Spleen (tissue), 11 donors: ENCODE data around the gene FAM83C. TPM values are rescaled to one million over a fixed set of nuclear protein-coding genes. Genes with fewer than 3 reads are reported as not detected.

Experiments
- DNase-seq: peaks from one replicate; pipeline ENCODE4 v3.0.0-alpha.2; 2020
- H3K27ac ChIP-seq, 8 donors: fragments of 200-600 bp; sonication (generic) in 7 of 8; 1 replicate in 4 of 8; 2 replicates in 4 of 8; pipeline versions ENCODE4 v1.5.0 to v1.8.0; 2016 to 2021; ENCODE audit warnings: inconsistent platforms in 4 of 8, mild to moderate bottlenecking in 4 of 8, moderate library complexity in 1 of 8
- H3K27me3 ChIP-seq, 7 donors: fragments of 200-600 bp; sonication (generic) in 6 of 7; replicated peaks in 1 of 7; 1 replicate in 4 of 7; 2 replicates in 3 of 7; pipeline versions ENCODE4 v1.5.0 to v1.8.0; 2016 to 2021; ENCODE audit warnings: inconsistent platforms in 3 of 7, mild to moderate bottlenecking in 1 of 7
- H3K36me3 ChIP-seq, 6 donors: fragments of 200-600 bp; sonication (generic) in 5 of 6; 1 replicate in 4 of 6; 2 replicates in 2 of 6; pipeline versions ENCODE4 v1.5.0 to v1.8.0; 2016 to 2021; ENCODE audit warnings: inconsistent platforms in 2 of 6
- H3K4me1 ChIP-seq, 6 donors: fragments of 200-600 bp; sonication (generic) in 5 of 6; 1 replicate in 3 of 6; 2 replicates in 3 of 6; pipeline versions ENCODE4 v1.5.0 to v1.8.0; 2016 to 2021; ENCODE audit warnings: inconsistent platforms in 3 of 6
- H3K4me3 ChIP-seq, 8 donors: fragments of 200-600 bp; sonication (generic) in 7 of 8; 1 replicate in 4 of 8; 2 replicates in 4 of 8; pipeline versions ENCODE4 v1.5.0 to v1.8.0; 2016 to 2021; ENCODE audit warnings: inconsistent platforms in 4 of 8, mild to moderate bottlenecking in 4 of 8, moderate library complexity in 2 of 8
- H3K9me3 ChIP-seq, 8 donors: fragments of 200-600 bp; sonication (generic) in 7 of 8; 1 replicate in 4 of 8; 2 replicates in 4 of 8; pipeline versions ENCODE4 v1.5.0 to v1.8.0; 2016 to 2021; ENCODE audit warnings: inconsistent platforms in 4 of 8
- POLR2A ChIP-seq, 3 donors: fragments of 450-650 bp; IDR thresholded peaks; one replicate each; pipeline ENCODE4 v1.5.1; 2017; ENCODE audit warnings: antibody characterized with exemption in 3 of 3, mild to moderate bottlenecking in 1 of 3
- POLR2AphosphoS5 ChIP-seq, 3 donors: sonication (generic); formaldehyde crosslinking; IDR thresholded peaks; one replicate each; pipeline ENCODE4 v1.5.1; 2017; ENCODE audit warnings: antibody characterized with exemption in 3 of 3
- whole genome bisulfite sequencing, 5 donors: extraction: QIAGEN DNeasy Blood & Tissue Kit in 3 of 5; methylation state at CpG; one replicate each; pipeline versions ENCODE4 v1.1.5 to v1.1.7; 2013 to 2018; 5-methylcytosine and 5-hydroxymethylcytosine counted together
- intact Hi-C: fragments of 100-400 bp; cut with DNase I; formaldehyde crosslinking; loops from one replicate; pipeline ENCODE4 v1.15.0; 2023; ENCODE audit warnings: low total_unique reads
- polyA plus RNA-seq, 3 donors: library from polyadenylated mRNA; stranded (reverse); fragments of 200-250 nt; gene quantifications; one replicate each; pipeline ENCODE4 v1.2.1, GENCODE V29; 2013
- total RNA-seq, 7 donors: library from RNA; depleted of rRNA in 3 of 7; stranded (reverse); fragments of >200 nt in 3 of 7; fragmentation: NEBNext Ultra II Directional in 4 of 7; extraction: Animal tissue kit (Norgen Biotek cat#: 25700) in 4 of 7; gene quantifications; one replicate each; pipeline versions ENCODE4 v1.1.0 to v1.2.1, GENCODE V29; 2016 to 2021
- TF ChIP-seq, protein P1 (sequence below), 11 experiments: fragments of 200-600 bp in 7 of 11; fragments of 450-650 bp in 4 of 11; sonication (generic) in 4 of 11; IDR thresholded peaks in 8 of 11; conservative IDR thresholded peaks in 3 of 11; 1 replicate in 7 of 11; 2 replicates in 4 of 11; pipeline versions ENCODE4 v1.4.0 to v1.8.0; 2016 to 2021; ENCODE audit warnings: antibody characterized with exemption in 11 of 11, inconsistent platforms in 4 of 11, mild to moderate bottlenecking in 1 of 11
- donor health status: healthy with polysubstance abuse.
- donor health status: DM: no; HTN: no; CAD: no; lungs with moderate emphysema.
- donor health status: DM: no; HTN: no; CAD: no.
- donor health status: Bipolar disorder and iron deficiency.
- donor health status: healthy.
- donor health status: DM: no; HTN: no; CAD: no.
- donor health status: DM: yes; HTN: yes; CAD: no.

FAM83C gene
- total and polyA plus RNA-seq, 10 donors: not detected

GRCh38 chr20:35293303-35294292 lies 1.4 kb upstream of the FAM83C start:
- intact Hi-C loops: no loop called here
- Histone ChIP-seq H3K27ac (no peak overlapping the region), H3K9me3 (no peaks in the 10 kb centered on the region), H3K36me3 (no peaks in the 10 kb centered on the region), H3K27me3 (peaks cover 0 to 53% (median 7%) of the 10 kb centered on the region in 7 donors), H3K4me1 (peaks cover 0 to 9% (median 0%) of the 10 kb centered on the region in 6 donors), H3K4me3 (no peak overlapping the region)
- TF ChIP-seq, protein P1, sequence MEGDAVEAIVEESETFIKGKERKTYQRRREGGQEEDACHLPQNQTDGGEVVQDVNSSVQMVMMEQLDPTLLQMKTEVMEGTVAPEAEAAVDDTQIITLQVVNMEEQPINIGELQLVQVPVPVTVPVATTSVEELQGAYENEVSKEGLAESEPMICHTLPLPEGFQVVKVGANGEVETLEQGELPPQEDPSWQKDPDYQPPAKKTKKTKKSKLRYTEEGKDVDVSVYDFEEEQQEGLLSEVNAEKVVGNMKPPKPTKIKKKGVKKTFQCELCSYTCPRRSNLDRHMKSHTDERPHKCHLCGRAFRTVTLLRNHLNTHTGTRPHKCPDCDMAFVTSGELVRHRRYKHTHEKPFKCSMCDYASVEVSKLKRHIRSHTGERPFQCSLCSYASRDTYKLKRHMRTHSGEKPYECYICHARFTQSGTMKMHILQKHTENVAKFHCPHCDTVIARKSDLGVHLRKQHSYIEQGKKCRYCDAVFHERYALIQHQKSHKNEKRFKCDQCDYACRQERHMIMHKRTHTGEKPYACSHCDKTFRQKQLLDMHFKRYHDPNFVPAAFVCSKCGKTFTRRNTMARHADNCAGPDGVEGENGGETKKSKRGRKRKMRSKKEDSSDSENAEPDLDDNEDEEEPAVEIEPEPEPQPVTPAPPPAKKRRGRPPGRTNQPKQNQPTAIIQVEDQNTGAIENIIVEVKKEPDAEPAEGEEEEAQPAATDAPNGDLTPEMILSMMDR (IDR thresholded peaks at IDR 0.05 in 8 of 11, conservative IDR thresholded peaks at IDR 0.05 in 3 of 11): no peak
- TF ChIP-seq POLR2AphosphoS5 (IDR thresholded peaks at IDR 0.05) (no peak), POLR2A (IDR thresholded peaks at IDR 0.05) (no peak)
- 91 to 92% (median 92%) methylated on average over 19 of the region's 19 CpGs for WGBS, 5 donors
- peak; percentile 49 for DNase-seq

GRCh38 chr20:35292504-35293285 lies 470 bp upstream of the FAM83C start:
- Histone ChIP-seq H3K4me3 (no peak overlapping the region), H3K27me3 (peaks cover 0 to 53% (median 7%) of the 10 kb centered on the region in 7 donors), H3K9me3 (no peaks in the 10 kb centered on the region), H3K36me3 (no peaks in the 10 kb centered on the region), H3K4me1 (peaks cover 0 to 9% (median 0%) of the 10 kb centered on the region in 6 donors), H3K27ac (no peak overlapping the region)
- intact Hi-C loops: no loop called here
- TF ChIP-seq POLR2AphosphoS5 (IDR thresholded peaks at IDR 0.05): no peak
- TF ChIP-seq, protein P1 (IDR thresholded peaks at IDR 0.05 in 8 of 11, conservative IDR thresholded peaks at IDR 0.05 in 3 of 11): no peak
- no peak for TF ChIP-seq POLR2A (IDR thresholded peaks at IDR 0.05)
- 78 to 84% (median 80%) methylated on average over 23 of the region's 23 CpGs for WGBS, 5 donors
- no peak for DNase-seq

DNA sequence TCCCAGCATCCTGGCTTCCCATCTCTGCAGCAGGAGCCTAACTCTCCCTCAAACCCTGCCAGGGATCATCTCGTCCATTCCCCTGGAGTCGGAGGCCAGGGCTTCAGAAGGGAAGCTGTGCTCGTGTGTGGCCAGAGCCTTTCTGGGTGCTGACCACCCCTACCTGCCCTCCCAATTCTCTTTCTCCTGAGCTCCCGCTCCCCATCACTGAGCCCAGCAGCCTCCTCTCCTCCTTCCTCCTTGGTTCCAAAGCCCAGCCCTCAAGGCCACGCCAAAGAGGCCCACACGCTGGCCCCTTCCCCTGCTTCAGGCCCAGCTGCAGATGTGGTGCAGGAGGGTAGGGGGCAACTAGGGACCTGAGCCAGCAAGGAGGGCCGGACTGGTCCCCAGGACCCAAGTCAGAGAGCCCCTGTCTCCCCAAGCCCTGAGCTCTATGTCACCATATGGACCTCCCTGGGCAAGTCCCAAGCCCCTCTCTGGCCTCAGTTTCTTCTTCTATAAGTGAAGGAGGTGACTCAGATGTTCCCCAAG lies 1.3 kb downstream of the FAM83C start:
- no peak for DNase-seq
- H3K4me1 ChIP-seq: peaks cover 0 to 3% (median 0%) of the 10 kb centered on the region in 6 donors
- H3K27me3 ChIP-seq: peaks cover 0 to 41% (median 7%) of the 10 kb centered on the region in 7 donors
- no peaks in the 10 kb centered on the region for H3K36me3 ChIP-seq
- H3K4me3 ChIP-seq: no peak overlapping the region
- TF ChIP-seq POLR2A (IDR thresholded peaks at IDR 0.05) (no peak), POLR2AphosphoS5 (IDR thresholded peaks at IDR 0.05) (no peak)
- TF ChIP-seq, protein P1 (IDR thresholded peaks at IDR 0.05 in 8 of 11, conservative IDR thresholded peaks at IDR 0.05 in 3 of 11): no peak
- H3K27ac ChIP-seq: no peak overlapping the region
- intact Hi-C loops: no loop called here
- WGBS, 5 donors: 82 to 86% (median 82%) methylated on average over 7 of the region's 7 CpGs
- no peaks in the 10 kb centered on the region for H3K9me3 ChIP-seq
